IMR-90 (cell line): ENCODE results near the gene MED12L. TPM values are rescaled to one million over a fixed set of nuclear protein-coding genes. Genes with fewer than 3 reads are reported as not detected.

ENCODE experiments used
- ATAC-seq: fragments of 200-7000 bp; cut with Tn5 transposase; 2 replicates; pipeline ENCODE4 v1.9.1; 2020; ENCODE audit warnings: low read depth, mild to moderate bottlenecking, moderate library complexity
- BruUV-seq: library from RNA; stranded (reverse); fragments of 400-500 nt; replicated peaks from 2 replicates; lab custom pipeline; 2021; lab: Mats Ljungman, UMichigan
- CTCF ChIA-PET: fragments of 300-600 bp; formaldehyde crosslinking; extraction: SDS; loops from one replicate; lab custom pipeline; 2021; ENCODE audit warnings: antibody characterized with exemption; lab: Yijun Ruan, JAX
- POLR2A ChIA-PET: fragments of 300-600 bp; sonication (Branson Sonifier 250); formaldehyde crosslinking; loops from one replicate; lab custom pipeline; 2022; ENCODE audit warnings: antibody characterized with exemption; ENCODE audit not compliant: unreplicated experiment; lab: Charles Lee
- DNase-seq: peaks from one replicate; pipeline ENCODE4 v3.0.0; 2013
- H2AFZ ChIP-seq: replicated peaks from 2 replicates; pipeline ENCODE3; 2013; ENCODE audit warnings: low read length, mild to moderate bottlenecking; ENCODE audit not compliant: poor library complexity
- H2AK5ac ChIP-seq: 2 replicates; pipeline ENCODE4 v1.6.1; 2013; ENCODE audit warnings: low read depth, low read length, inconsistent platforms
- H2AK9ac ChIP-seq: replicated peaks from 2 replicates; pipeline ENCODE3; 2013; ENCODE audit warnings: mild to moderate bottlenecking, low read depth, low read length, moderate library complexity; ENCODE audit not compliant: poor library complexity
- H2BK120ac ChIP-seq: 2 replicates; pipeline ENCODE4 v1.6.1; 2013; ENCODE audit warnings: low read depth, low read length, inconsistent platforms
- H2BK15ac ChIP-seq: 3 replicates; pipeline ENCODE4 v1.6.1; 2013; ENCODE audit warnings: low read depth, low read length, inconsistent platforms
- H2BK20ac ChIP-seq: 2 replicates; pipeline ENCODE4 v1.6.1; 2013; ENCODE audit warnings: low read depth, mild to moderate bottlenecking, inconsistent platforms, low read length, moderate library complexity
- H2BK5ac ChIP-seq: 2 replicates; pipeline ENCODE4 v1.6.1; 2013; ENCODE audit warnings: mild to moderate bottlenecking, low read depth, low read length, inconsistent platforms; ENCODE audit not compliant: poor library complexity, severe bottlenecking
- H3K14ac ChIP-seq: replicated peaks from 2 replicates; pipeline ENCODE4 v1.6.1; 2013; ENCODE audit warnings: low read depth, low read length, inconsistent platforms
- H3K18ac ChIP-seq: 2 replicates; pipeline ENCODE4 v1.6.1; 2013; ENCODE audit warnings: low read depth, low read length, control low read depth
- H3K23ac ChIP-seq: 2 replicates; pipeline ENCODE4 v1.6.1; 2013; ENCODE audit warnings: low read depth, low read length, inconsistent platforms
- H3K27ac ChIP-seq: 2 replicates; pipeline ENCODE4 v1.5.1; 2013; ENCODE audit warnings: mild to moderate bottlenecking, control low read depth, low read length; ENCODE audit not compliant: insufficient read depth
- H3K27me3 ChIP-seq: 2 replicates; pipeline ENCODE4 v1.6.1; 2013; ENCODE audit warnings: low read length; ENCODE audit not compliant: control insufficient read depth, insufficient read depth
- H3K36me3 ChIP-seq: 2 replicates; pipeline ENCODE4 v1.6.1; 2013; ENCODE audit warnings: low read length, mixed read lengths; ENCODE audit not compliant: control insufficient read depth, insufficient read depth
- H3K4ac ChIP-seq: 2 replicates; pipeline ENCODE4 v1.6.1; 2013; ENCODE audit warnings: low read depth, low read length, inconsistent platforms
- H3K4me1 ChIP-seq: 2 replicates; pipeline ENCODE4 v1.6.1; 2013; ENCODE audit warnings: low read length, mixed read lengths; ENCODE audit not compliant: control insufficient read depth, insufficient read depth
- H3K4me2 ChIP-seq: 2 replicates; pipeline ENCODE4 v1.6.1; 2013; ENCODE audit warnings: low read depth, mild to moderate bottlenecking, control low read depth, low read length, moderate library complexity
- H3K4me3 ChIP-seq: 2 replicates; pipeline ENCODE4 v1.5.1; 2013; ENCODE audit warnings: low read depth, mild to moderate bottlenecking, control low read depth, low read length, moderate library complexity; ENCODE audit not compliant: insufficient read depth
- H3K56ac ChIP-seq: 2 replicates; pipeline ENCODE4 v1.6.1; 2013; ENCODE audit warnings: low read length, inconsistent platforms; ENCODE audit not compliant: insufficient read depth; ENCODE audit errors: extremely low read depth
- H3K79me1 ChIP-seq, 2 experiments: 2 replicates each; pipeline ENCODE4 v1.6.1; 2013; ENCODE audit warnings: low read length in 2 of 2, inconsistent platforms in 1 of 2, low read depth in 1 of 2
- H3K9ac ChIP-seq: 2 replicates; pipeline ENCODE4 v1.6.1; 2013; ENCODE audit warnings: low read depth, low read length, control low read depth
- H3K9me1 ChIP-seq: 2 replicates; pipeline ENCODE4 v1.6.1; 2013; ENCODE audit warnings: low read length, inconsistent platforms; ENCODE audit not compliant: insufficient read depth
- H3K9me3 ChIP-seq: 2 replicates; pipeline ENCODE4 v1.6.1; 2013; ENCODE audit warnings: low read length; ENCODE audit not compliant: control insufficient read depth, insufficient read depth
- H4K20me1 ChIP-seq: 2 replicates; pipeline ENCODE4 v1.6.1; 2013; ENCODE audit warnings: low read length, inconsistent platforms; ENCODE audit not compliant: insufficient read depth
- H4K5ac ChIP-seq: 2 replicates; pipeline ENCODE4 v1.6.1; 2013; ENCODE audit warnings: mild to moderate bottlenecking, low read depth, low read length, control low read depth
- H4K8ac ChIP-seq, 2 experiments: 2 replicates each; pipeline ENCODE4 v1.6.1; 2013; ENCODE audit warnings: low read depth in 2 of 2, low read length in 2 of 2, control low read depth in 1 of 2, inconsistent platforms in 1 of 2
- H4K91ac ChIP-seq: 2 replicates; pipeline ENCODE4 v1.6.1; 2013; ENCODE audit warnings: low read depth, low read length, inconsistent platforms; ENCODE audit not compliant: insufficient read depth
- CEBPB ChIP-seq: IDR thresholded peaks from 2 replicates; pipeline ENCODE4 v1.6.1; 2012; ENCODE audit warnings: low read depth, low read length, improper control_type of control experiment
- CHD1 ChIP-seq: IDR thresholded peaks from 2 replicates; pipeline ENCODE4 v1.6.1; 2012; ENCODE audit warnings: low read depth, low read length, improper control_type of control experiment
- FOS ChIP-seq: fragments of 150-350 bp; IDR thresholded peaks from 2 replicates; pipeline ENCODE4 v1.6.1; 2016; ENCODE audit warnings: low read depth, low read length
- SMC3 ChIP-seq: fragments of 150-350 bp; IDR thresholded peaks from 2 replicates; pipeline ENCODE4 v1.6.1; 2016; ENCODE audit warnings: low read depth, mild to moderate bottlenecking, antibody characterized with exemption, low read length, moderate library complexity
- WGBS, 2 experiments: methylation state at CpG; one replicate each; pipeline versions ENCODE4 v1.1.5 to v1.1.7; 2013; ENCODE audit warnings: missing lambda C conversion rate in 2 of 2; ENCODE audit not compliant: insufficient read length in 1 of 2; ENCODE audit errors: extremely low coverage in 2 of 2; 5-methylcytosine and 5-hydroxymethylcytosine counted together
- dilution Hi-C: fragments of 300-500 bp; cut with HindIII; formaldehyde crosslinking; loops from one replicate; pipeline ENCODE4 v1.14.3; 2018; ENCODE audit warnings: low sequenced_read_pairs; ENCODE audit not compliant: unreplicated experiment
- in situ Hi-C: fragments of 300-500 bp; cut with MboI; formaldehyde crosslinking; loops from 3 replicates; pipeline ENCODE4 v1.14.3; 2019; ENCODE audit warnings: low sequenced_read_pairs, inconsistent platforms, mixed read lengths
- intact Hi-C: fragments of 100-400 bp; cut with micrococcal nuclease; formaldehyde crosslinking; loops from 2 replicates; pipeline ENCODE4 v1.10.0; 2022
- polyA plus RNA-seq, 3 experiments: library from polyadenylated mRNA; depleted of rRNA; stranded (reverse); fragments of >200 nt; gene quantifications; 2 replicates each; pipeline ENCODE4 v1.2.3, GENCODE V29; 2012; ENCODE audit warnings: low replicate concordance in 1 of 3
- total RNA-seq: library from RNA; depleted of rRNA; stranded (reverse); fragments of >200 nt; gene quantifications from 2 replicates; pipeline ENCODE4 v1.2.3, GENCODE V29; 2012

Gene MED12L
- total and polyA plus RNA-seq, 2 of the 4 experiments (the other 2 are of a cell fraction) = 0.05 to 0.18 TPM

DNA sequence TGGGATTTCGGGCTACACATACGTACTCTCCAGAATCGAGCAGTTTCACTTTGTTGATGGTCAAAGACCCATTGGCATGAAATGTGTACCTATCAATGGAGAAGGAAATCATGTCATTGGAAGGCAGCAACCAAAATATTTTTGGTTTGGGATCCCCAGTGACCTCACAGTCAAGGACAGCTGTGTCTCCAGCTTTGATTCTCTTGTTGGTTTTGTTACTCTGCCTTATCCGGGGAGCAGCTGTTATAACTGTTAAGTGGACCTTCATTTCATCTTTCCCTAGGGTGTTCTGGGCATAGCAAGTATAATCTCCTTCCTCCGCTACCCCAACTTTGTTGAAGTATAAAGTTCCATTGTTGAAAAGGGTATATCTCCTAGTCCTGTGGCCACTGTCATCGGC, 352.4 kb downstream of the MED12L start:
- Histone ChIP-seq H3K9ac (no peak overlapping the region), H3K14ac (no peak overlapping the region), H4K5ac (no peak overlapping the region), H2BK5ac (no peak overlapping the region), H2BK120ac (no peak overlapping the region), H4K91ac (no peak overlapping the region; the same call in 1 of the 2 replicates), H3K4me1 (no peaks in the 10 kb centered on the region; the same call in 1 of the 2 replicates), H3K36me3 (no peaks in the 10 kb centered on the region), H3K4me2 (no peak overlapping the region), H3K27ac (no peak overlapping the region), H3K9me3 (no peaks in the 10 kb centered on the region), H3K4ac (peak overlapping the region; percentile 4), H2BK20ac (no peak overlapping the region), H3K18ac (no peak overlapping the region), H3K27me3 (no peaks in the 10 kb centered on the region), H3K23ac (no peak overlapping the region), H4K20me1 (no peaks in the 10 kb centered on the region), H3K4me3 (no peak overlapping the region), H2AK9ac (no peak overlapping the region), H2AK5ac (no peak overlapping the region), H3K79me1 (no peaks in the 10 kb centered on the region), H3K56ac (no peak overlapping the region), H2AFZ (no peak overlapping the region), H4K8ac (no peak overlapping the region), H3K9me1 (0 out of 2 replicates have a peak, but pooled peaks cover 3% of the 10 kb centered on the region), H2BK15ac (no peak overlapping the region)
- BruUV-seq = no TSS peak
- intact Hi-C loops (loop anchor here (5.0 to 10.0 kb wide), 2 partner anchors 211 to 273 kb away; no protein-coding TSS in a partner anchor), dilution Hi-C loops (no loop called here), in situ Hi-C loops (loop anchor here (5.0 to 10.0 kb wide), 4 partner anchors 141 to 474 kb away; no protein-coding TSS in a partner anchor)
- no peak for DNase-seq
- ChIA-PET CTCF (interaction anchor here (0.7 to 2.6 kb wide), 3 partner anchors 12 to 481 kb away, joined by 3 to 9 read pairs (median 3); no protein-coding TSS in a partner anchor), POLR2A (no interaction called here)
- WGBS, 2 experiments = 100% methylated on average over 1 of the region's 6 CpGs; no CpG with 5 or more reads in 1 of the 2 experiments
- no peak for ATAC-seq
- TF ChIP-seq SMC3 (no peak), CHD1 (no peak), FOS (no peak), CEBPB (no peak)
